ENCODE measurements around the gene LPA. TPM values are rescaled to one million over a fixed set of nuclear protein-coding genes. Genes with fewer than 3 reads are reported as not detected.
"Not testable (repeated sequence)": the region's sequence is repeated elsewhere in the genome, so short reads cannot be mapped to it uniquely, and the experiment has no call there.

The LPA gene
- total and polyA plus RNA-seq, 8 donors: 0.07 to 2.1 (median 1.4) TPM

- no peaks in the 10 kb centered on the region for H3K4me1 ChIP-seq
- no peaks in the 10 kb centered on the region for H3K9me3 ChIP-seq
- DNase-seq (no peak), FAIRE-seq (no peak), ATAC-seq (no peak)
- intact Hi-C loops (cut with DNase I): no loop called here
- H3K36me3 ChIP-seq: no peaks in the 10 kb centered on the region
- no peak for TF ChIP-seq CTCF (IDR thresholded peaks at IDR 0.05)
- WGBS, 2 donors: 62 to 71% methylated on average over 5 of the region's 5 CpGs
- no peak overlapping the region for H3K27ac ChIP-seq
- no peaks in the 10 kb centered on the region for H3K27me3 ChIP-seq
- no peak overlapping the region for H3K4me3 ChIP-seq
Observed at GRCh38 chr6:160692369-160692959, 28.4 kb upstream of the LPA start.

- intact Hi-C loops (cut with DNase I): no loop called here
- FAIRE-seq (no peak), DNase-seq (no peak), ATAC-seq (no peak)
- Histone ChIP-seq H3K4me3 (no peak overlapping the region), H3K27me3 (no peaks in the 10 kb centered on the region), H3K9me3 (no peaks in the 10 kb centered on the region), H3K4me1 (no peaks in the 10 kb centered on the region), H3K27ac (no peak overlapping the region), H3K36me3 (no peaks in the 10 kb centered on the region)
- 74 to 75% methylated on average over 5 of the region's 5 CpGs for WGBS, 2 donors
- TF ChIP-seq CTCF (IDR thresholded peaks at IDR 0.05): no peak
Observed at GRCh38 chr6:160691617-160692016, 27.5 kb upstream of the LPA start.

- no peaks in the 10 kb centered on the region for H3K9me3 ChIP-seq
- H3K27ac ChIP-seq: no peak overlapping the region
- H3K36me3 ChIP-seq: no peaks in the 10 kb centered on the region
- FAIRE-seq (no peak), ATAC-seq (no peak), DNase-seq (no peak)
- no peaks in the 10 kb centered on the region for H3K4me1 ChIP-seq
- intact Hi-C loops (cut with DNase I): no loop called here
- no peak overlapping the region for H3K4me3 ChIP-seq
- TF ChIP-seq CTCF (IDR thresholded peaks at IDR 0.05): no peak
- WGBS, 2 donors: 79 to 85% methylated on average over 9 of the region's 9 CpGs
- no peaks in the 10 kb centered on the region for H3K27me3 ChIP-seq
Observed at GRCh38 chr6:160690458-160690857, 26.4 kb upstream of the LPA start.

GRCh38 chr6:160685762-160686450 lies 21.8 kb upstream of the LPA start:
- Histone ChIP-seq H3K36me3 (no peaks in the 10 kb centered on the region), H3K4me1 (no peaks in the 10 kb centered on the region), H3K27ac (no peak overlapping the region), H3K4me3 (no peak overlapping the region), H3K9me3 (no peaks in the 10 kb centered on the region), H3K27me3 (no peaks in the 10 kb centered on the region)
- ATAC-seq (no peak), DNase-seq (no peak), FAIRE-seq (no peak)
- TF ChIP-seq CTCF (IDR thresholded peaks at IDR 0.05): no peak
- 67 to 78% methylated on average over 5 of the region's 5 CpGs for WGBS, 2 donors
- intact Hi-C loops (cut with DNase I): no loop called here

GRCh38 chr6:160685101-160685761 lies 21.2 kb upstream of the LPA start:
- H3K9me3 ChIP-seq; intact Hi-C loops (cut with DNase I); DNase-seq; H3K27ac ChIP-seq; H3K4me3 ChIP-seq; H3K4me1 ChIP-seq; H3K27me3 ChIP-seq; FAIRE-seq; H3K36me3 ChIP-seq; ATAC-seq: not testable (repeated sequence)
- 82 to 93% methylated on average over 26 to 27 of the region's 32 CpGs for WGBS, 2 donors

Measured in pancreas (tissue), 10 donors.